Endothelial cell of umbilical vein (primary cell): ENCODE data around the gene CAPN7. TPM values are rescaled to one million over a fixed set of nuclear protein-coding genes. Genes with fewer than 3 reads are reported as not detected.

Experiments
- Bru-seq: library from RNA; stranded (reverse); fragments of 400-500 nt; gene quantifications from one replicate; lab custom pipeline; 2021; lab: Mats Ljungman, UMichigan
- BruChase-seq, 2 experiments: library from RNA; stranded (reverse); fragments of 400-500 nt; gene quantifications; one replicate each; lab custom pipeline; 2021; lab: Mats Ljungman, UMichigan
- BruUV-seq: library from RNA; stranded (reverse); fragments of 400-500 nt; replicated peaks from 2 replicates; lab custom pipeline; 2021; lab: Mats Ljungman, UMichigan
- CTCF ChIA-PET: fragments of 300-600, 350-600 bp; sonication (Branson Sonifier 250); formaldehyde crosslinking; loops from one replicate; lab custom pipeline; 2021; ENCODE audit warnings: antibody characterized with exemption, inconsistent platforms; lab: Charles Lee
- POLR2A ChIA-PET: fragments of 300-600, 350-600 bp; sonication (Branson Sonifier 250); formaldehyde crosslinking; loops from one replicate; lab custom pipeline; 2021; ENCODE audit warnings: antibody characterized with exemption, inconsistent platforms; lab: Charles Lee
- DNase-seq: peaks from one replicate; pipeline ENCODE4 v3.0.0-alpha.2; 2011; ENCODE audit warnings: low read depth, low spot score
- FAIRE-seq: peaks from 2 replicates; lab custom pipeline; 2011; peaks lifted over from hg19 to GRCh38; lab: Jason Lieb, UNC
- H2AFZ ChIP-seq: 2 replicates; pipeline ENCODE4 v1.6.0; 2012; ENCODE audit warnings: low read depth, low read length, control low read depth, inconsistent platforms
- H3K27ac ChIP-seq: 2 replicates; pipeline ENCODE4 v1.5.1; 2011; ENCODE audit warnings: low read depth, mild to moderate bottlenecking, control low read depth, low read length, moderate library complexity; ENCODE audit not compliant: insufficient read depth
- H3K27me3 ChIP-seq, 2 experiments: 2 replicates each; pipeline versions ENCODE4 v1.6.0 to v1.6.1; 2011; ENCODE audit warnings: low read length in 2 of 2, mixed read lengths in 1 of 2; ENCODE audit not compliant: control insufficient read depth in 2 of 2, insufficient read depth in 2 of 2
- H3K36me3 ChIP-seq, 2 experiments: 2 replicates in 1 of 2; 3 replicates in 1 of 2; pipeline ENCODE4 v1.5.1; 2011; ENCODE audit warnings: low read length in 2 of 2, mild to moderate bottlenecking in 1 of 2, moderate library complexity in 1 of 2; ENCODE audit not compliant: control insufficient read depth in 2 of 2, insufficient read depth in 2 of 2; ENCODE audit errors: extremely low read depth in 1 of 2
- H3K4me1 ChIP-seq: 3 replicates; pipeline ENCODE4 v1.5.1; 2011; ENCODE audit warnings: mild to moderate bottlenecking, low read length; ENCODE audit not compliant: control insufficient read depth, insufficient read depth; ENCODE audit errors: extremely low read depth
- H3K4me2 ChIP-seq: 2 replicates; pipeline ENCODE4 v1.6.1; 2011; ENCODE audit warnings: low read length, control low read depth, mixed read lengths; ENCODE audit not compliant: insufficient read depth
- H3K4me3 ChIP-seq, 3 experiments: fragments of 200-600 bp in 1 of 3; sonication (generic), shearing (Covaris generic) in 1 of 3; replicated peaks in 1 of 3; 2 replicates each; pipeline ENCODE4 v1.5.1; 2011 to 2016; ENCODE audit warnings: control low read depth in 3 of 3, low read length in 3 of 3, mild to moderate bottlenecking in 2 of 3, inconsistent platforms in 1 of 3, low read depth in 1 of 3, moderate library complexity in 1 of 3; ENCODE audit not compliant: insufficient read depth in 1 of 3
- H3K79me2 ChIP-seq: 2 replicates; pipeline ENCODE4 v1.6.0; 2012; ENCODE audit warnings: low read length, inconsistent platforms; ENCODE audit not compliant: control insufficient read depth, insufficient read depth
- H3K9ac ChIP-seq: replicated peaks from 2 replicates; pipeline ENCODE3; 2011; ENCODE audit warnings: low read length, control low read depth; ENCODE audit not compliant: insufficient read depth; ENCODE audit errors: extremely low read depth
- H3K9me1 ChIP-seq: replicated peaks from 3 replicates; pipeline ENCODE4 v1.6.0; 2011; ENCODE audit warnings: mild to moderate bottlenecking, low read length; ENCODE audit not compliant: control insufficient read depth, insufficient read depth; ENCODE audit errors: extremely low read depth
- H3K9me3 ChIP-seq: replicated peaks from 2 replicates; pipeline ENCODE4 v1.5.1; 2012; ENCODE audit warnings: low read length, inconsistent platforms; ENCODE audit not compliant: control insufficient read depth, insufficient read depth
- H4K20me1 ChIP-seq: replicated peaks from 2 replicates; pipeline ENCODE3; 2011; ENCODE audit warnings: mild to moderate bottlenecking, low read length; ENCODE audit not compliant: control insufficient read depth, insufficient read depth; ENCODE audit errors: extremely low read depth
- FOS ChIP-seq: IDR thresholded peaks from 2 replicates; pipeline ENCODE4 v1.6.1; 2011; ENCODE audit warnings: mild to moderate bottlenecking, low read length, moderate library complexity, borderline replicate concordance; ENCODE audit not compliant: insufficient read depth
- MAX ChIP-seq: IDR thresholded peaks from 2 replicates; pipeline ENCODE4 v1.6.1; 2011; ENCODE audit not compliant: insufficient read depth, insufficient read length
- MYC ChIP-seq: IDR thresholded peaks from one replicate; pipeline ENCODE4 v1.6.1; 2011; ENCODE audit warnings: mild to moderate bottlenecking, low read depth, low read length
- POLR2A ChIP-seq: IDR thresholded peaks from 2 replicates; pipeline ENCODE4 v1.6.1; 2012; ENCODE audit warnings: low read depth, mild to moderate bottlenecking, control low read depth, low read length
- POLR2AphosphoS5 ChIP-seq: IDR thresholded peaks from 2 replicates; pipeline ENCODE4 v1.6.1; 2012; ENCODE audit warnings: low read depth, mild to moderate bottlenecking, control low read depth, low read length, moderate library complexity; ENCODE audit not compliant: insufficient read depth
- dilution Hi-C: fragments of 300-500 bp; cut with MboI; formaldehyde crosslinking; loops from one replicate; pipeline ENCODE4 v1.15.0; 2019; ENCODE audit warnings: low sequenced_read_pairs; ENCODE audit not compliant: extremely low pct_ligation_motif_present
- intact Hi-C: fragments of 100-400 bp; cut with micrococcal nuclease; formaldehyde crosslinking; loops from one replicate; pipeline ENCODE4 v1.10.0; 2022
- long read RNA-seq: library from polyadenylated mRNA; stranded (forward); transcript quantifications from one replicate; pipeline ENCODE4 v2.0.0, GENCODE V29; 2021
- polyA minus RNA-seq, 3 experiments: library from RNA; depleted of rRNA, polyadenylated mRNA; stranded (reverse); fragments of >200 nt; gene quantifications; 1 replicate in 1 of 3; 2 replicates in 2 of 3; pipeline ENCODE4 v1.2.3, GENCODE V29; 2011
- polyA plus RNA-seq, 4 experiments: library from polyadenylated mRNA; depleted of rRNA in 3 of 4; stranded (reverse) in 3 of 4; unstranded in 1 of 4; fragments of >200 nt; gene quantifications; 2 replicates each; pipeline versions ENCODE4 v1.2.1 to v1.2.3, GENCODE V29; 2011 to 2012; ENCODE audit warnings: missing spikeins in 1 of 4
- total RNA-seq: library from RNA; stranded (reverse); gene quantifications from 2 replicates; pipeline ENCODE4 v1.2.3, GENCODE V29; 2021
- TF ChIP-seq, protein P1 (sequence below), 2 donors: IDR thresholded peaks; 1 replicate in 1 of 2; 2 replicates in 1 of 2; pipeline ENCODE4 v1.5.1; 2011; ENCODE audit warnings: low read length in 2 of 2, mild to moderate bottlenecking in 2 of 2, moderate library complexity in 2 of 2, control low read depth in 1 of 2, inconsistent platforms in 1 of 2, low read depth in 1 of 2; ENCODE audit not compliant: insufficient read depth in 1 of 2; ENCODE audit errors: extremely low read depth in 1 of 2

Gene CAPN7
- total RNA-seq: 28.8 and 32.7 TPM in 2 replicates
- polyA plus RNA-seq: 11.7 and 13.2 TPM in 2 replicates
- polyA plus RNA-seq (2011; cell fraction: cytosol; rRNA removed): 11.2 and 11.9 TPM in 2 replicates
- polyA plus RNA-seq (2011; cell fraction: nucleus; rRNA removed): 39.9 and 51.5 TPM in 2 replicates
- polyA plus RNA-seq (2012): 13.2 and 17.2 TPM in 2 replicates
- 17.2 and 19.3 TPM in 2 replicates for polyA minus RNA-seq
- polyA minus RNA-seq (2011; cell fraction: cytosol; rRNA and poly(A)+ RNA removed): 21.2 TPM
- 46.5 and 54.8 TPM in 2 replicates for polyA minus RNA-seq (2011; cell fraction: nucleus; rRNA and poly(A)+ RNA removed)
- percentile 90 among the genes with signal in this experiment for Bru-seq, nascent RNA
- BruChase-seq, experiment 1, labeled RNA remaining after a 6-hour chase: percentile 82 among the genes with signal in this experiment
- BruChase-seq, experiment 2, labeled RNA remaining after a 2-hour chase: percentile 91 among the genes with signal in this experiment
- long read RNA-seq, full-length matches to known transcripts: 35 of 61 reads
- long read RNA-seq, partial matches to known transcripts: 3 of 61 reads
- long read RNA-seq, other reads (novel, unspliced or antisense): 23 of 61 reads

GRCh38 chr3:15205934-15206661 lies at the start of gene CAPN7:
Gene CAPN7 (plus strand): TSS chr3:15206246. CDS start chr3:15206496, 250 bp downstream.
- Histone ChIP-seq H3K36me3 (peaks cover 0 to 2% of the 10 kb centered on the region in 2 experiments), H3K79me2 (peaks cover 34% of the 10 kb centered on the region), H3K9me1 (no peaks in the 10 kb centered on the region), H3K27ac (peak within 1 kb of the TSS; percentile 66), H3K4me1 (peaks cover 6% of the 10 kb centered on the region), H3K4me3 (peak within 1 kb of the TSS; percentile 69 to 94 (median 87)), H3K9me3 (no peaks in the 10 kb centered on the region), H3K4me2 (peak within 1 kb of the TSS; percentile 86), H2AFZ (peak within 1 kb of the TSS; percentile 83), H3K27me3 (no peaks in the 10 kb centered on the region), H3K9ac (peak within 1 kb of the TSS; percentile 80), H4K20me1 (peaks cover 2% of the 10 kb centered on the region)
- CTCF ChIA-PET: interaction anchor here (0.6 to 8.9 kb wide), 11 partner anchors 11 to 354 kb away, joined by 3 to 205 read pairs (median 5); no protein-coding TSS in a partner anchor
- intact Hi-C loops: loop anchor here (1.0 to 2.0 kb wide), 5 partner anchors 63 to 351 kb away; partner anchors contain the start of genes EAF1 and METTL6
- BruUV-seq: no TSS peak
- FAIRE-seq (peak; percentile 69), DNase-seq (peak; percentile 98)
- POLR2A ChIA-PET: interaction anchor here (1.0 to 1.4 kb wide), 4 partner anchors 107 to 555 kb away, joined by 3 to 6 read pairs (median 3); partner anchors contain the start of genes CCDC174 and RBSN
- dilution Hi-C loops: no loop called here
- TF ChIP-seq, protein P1, sequence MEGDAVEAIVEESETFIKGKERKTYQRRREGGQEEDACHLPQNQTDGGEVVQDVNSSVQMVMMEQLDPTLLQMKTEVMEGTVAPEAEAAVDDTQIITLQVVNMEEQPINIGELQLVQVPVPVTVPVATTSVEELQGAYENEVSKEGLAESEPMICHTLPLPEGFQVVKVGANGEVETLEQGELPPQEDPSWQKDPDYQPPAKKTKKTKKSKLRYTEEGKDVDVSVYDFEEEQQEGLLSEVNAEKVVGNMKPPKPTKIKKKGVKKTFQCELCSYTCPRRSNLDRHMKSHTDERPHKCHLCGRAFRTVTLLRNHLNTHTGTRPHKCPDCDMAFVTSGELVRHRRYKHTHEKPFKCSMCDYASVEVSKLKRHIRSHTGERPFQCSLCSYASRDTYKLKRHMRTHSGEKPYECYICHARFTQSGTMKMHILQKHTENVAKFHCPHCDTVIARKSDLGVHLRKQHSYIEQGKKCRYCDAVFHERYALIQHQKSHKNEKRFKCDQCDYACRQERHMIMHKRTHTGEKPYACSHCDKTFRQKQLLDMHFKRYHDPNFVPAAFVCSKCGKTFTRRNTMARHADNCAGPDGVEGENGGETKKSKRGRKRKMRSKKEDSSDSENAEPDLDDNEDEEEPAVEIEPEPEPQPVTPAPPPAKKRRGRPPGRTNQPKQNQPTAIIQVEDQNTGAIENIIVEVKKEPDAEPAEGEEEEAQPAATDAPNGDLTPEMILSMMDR (IDR thresholded peaks at IDR 0.05; ENCODE audit: extremely low read depth in 1 of 2, insufficient read depth in 1 of 2, low read depth in 1 of 2, low read length in 2 of 2): peak; percentile 31 to 50
- TF ChIP-seq POLR2A: peak; percentile 86
- no peak for TF ChIP-seq FOS
- TF ChIP-seq MAX: peak; percentile 94
- no peak for TF ChIP-seq MYC
- peak; percentile 77 for TF ChIP-seq POLR2AphosphoS5
